Vagina (tissue), 2 donors: Measurements from ENCODE around the gene CCDC83. TPM values are rescaled to one million over a fixed set of nuclear protein-coding genes. Genes with fewer than 3 reads are reported as not detected.

ENCODE experiments used
- DNase-seq, 2 donors: peaks; one replicate each; pipeline ENCODE4 v3.0.0-alpha.2; 2017; ENCODE audit errors: extremely low spot score in 2 of 2
- H3K27ac ChIP-seq: fragments of 200-600 bp; sonication (generic); one replicate; pipeline ENCODE4 v1.5.1; 2019
- H3K27me3 ChIP-seq: fragments of 200-600 bp; sonication (generic); one replicate; pipeline ENCODE4 v1.5.1; 2019
- H3K36me3 ChIP-seq, 2 donors: fragments of 200-600 bp; sonication (generic); one replicate each; pipeline ENCODE4 v1.5.1; 2017 to 2019
- H3K4me1 ChIP-seq: fragments of 200-600 bp; sonication (generic); one replicate; pipeline ENCODE4 v1.5.1; 2019
- H3K4me3 ChIP-seq, 2 donors: fragments of 200-600 bp; sonication (generic); 1 replicate in 1 of 2; 2 replicates in 1 of 2; pipeline ENCODE4 v1.5.1; 2016 to 2019
- H3K9me3 ChIP-seq: fragments of 200-600 bp; sonication (generic); one replicate; pipeline ENCODE4 v1.5.1; 2019
- POLR2A ChIP-seq, 2 donors: fragments of 450-650 bp; IDR thresholded peaks; one replicate each; pipeline ENCODE4 v1.6.1; 2017; ENCODE audit warnings: antibody characterized with exemption in 2 of 2, mild to moderate bottlenecking in 2 of 2, moderate library complexity in 2 of 2
- POLR2AphosphoS5 ChIP-seq, 2 donors: sonication (generic); formaldehyde crosslinking; IDR thresholded peaks; one replicate each; pipeline ENCODE4 v1.9.0; 2017; ENCODE audit warnings: antibody characterized with exemption in 2 of 2, mild to moderate bottlenecking in 2 of 2, low read depth in 1 of 2; ENCODE audit not compliant: insufficient read depth in 1 of 2
- intact Hi-C: fragments of 100-400 bp; cut with DNase I; formaldehyde crosslinking; loops from one replicate; pipeline ENCODE4 v1.15.1; 2023
- total RNA-seq: library from RNA; depleted of rRNA; stranded (reverse); fragments of >200 nt; gene quantifications from one replicate; pipeline ENCODE4 v1.2.3, GENCODE V29; 2016
- TF ChIP-seq, protein P1 (sequence below), 3 experiments: fragments of 450-650 bp in 2 of 3; fragments of 200-600 bp in 1 of 3; sonication (generic) in 1 of 3; IDR thresholded peaks; one replicate each; pipeline ENCODE4 v1.5.1; 2017 to 2019; ENCODE audit warnings: antibody characterized with exemption in 3 of 3, mild to moderate bottlenecking in 2 of 3, moderate library complexity in 2 of 3

Gene CCDC83
- total RNA-seq, 1 donor from 2014 or later: not detected

GRCh38 chr11:85946221-85946620, 91.0 kb downstream of the CCDC83 start:
- intact Hi-C loops: no loop called here
- Histone ChIP-seq H3K27me3 (no peaks in the 10 kb centered on the region), H3K4me1 (peaks cover 21% of the 10 kb centered on the region), H3K36me3 (no peaks in the 10 kb centered on the region), H3K27ac (no peak overlapping the region), H3K4me3 (no peak overlapping the region), H3K9me3 (no peaks in the 10 kb centered on the region)
- TF ChIP-seq, protein P1, sequence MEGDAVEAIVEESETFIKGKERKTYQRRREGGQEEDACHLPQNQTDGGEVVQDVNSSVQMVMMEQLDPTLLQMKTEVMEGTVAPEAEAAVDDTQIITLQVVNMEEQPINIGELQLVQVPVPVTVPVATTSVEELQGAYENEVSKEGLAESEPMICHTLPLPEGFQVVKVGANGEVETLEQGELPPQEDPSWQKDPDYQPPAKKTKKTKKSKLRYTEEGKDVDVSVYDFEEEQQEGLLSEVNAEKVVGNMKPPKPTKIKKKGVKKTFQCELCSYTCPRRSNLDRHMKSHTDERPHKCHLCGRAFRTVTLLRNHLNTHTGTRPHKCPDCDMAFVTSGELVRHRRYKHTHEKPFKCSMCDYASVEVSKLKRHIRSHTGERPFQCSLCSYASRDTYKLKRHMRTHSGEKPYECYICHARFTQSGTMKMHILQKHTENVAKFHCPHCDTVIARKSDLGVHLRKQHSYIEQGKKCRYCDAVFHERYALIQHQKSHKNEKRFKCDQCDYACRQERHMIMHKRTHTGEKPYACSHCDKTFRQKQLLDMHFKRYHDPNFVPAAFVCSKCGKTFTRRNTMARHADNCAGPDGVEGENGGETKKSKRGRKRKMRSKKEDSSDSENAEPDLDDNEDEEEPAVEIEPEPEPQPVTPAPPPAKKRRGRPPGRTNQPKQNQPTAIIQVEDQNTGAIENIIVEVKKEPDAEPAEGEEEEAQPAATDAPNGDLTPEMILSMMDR (IDR thresholded peaks at IDR 0.05): no peak
- TF ChIP-seq POLR2AphosphoS5 (IDR thresholded peaks at IDR 0.05; ENCODE audit: insufficient read depth in 1 of 2, low read depth in 1 of 2): no peak
- TF ChIP-seq POLR2A (IDR thresholded peaks at IDR 0.05): no peak
- no peak for DNase-seq

DNA sequence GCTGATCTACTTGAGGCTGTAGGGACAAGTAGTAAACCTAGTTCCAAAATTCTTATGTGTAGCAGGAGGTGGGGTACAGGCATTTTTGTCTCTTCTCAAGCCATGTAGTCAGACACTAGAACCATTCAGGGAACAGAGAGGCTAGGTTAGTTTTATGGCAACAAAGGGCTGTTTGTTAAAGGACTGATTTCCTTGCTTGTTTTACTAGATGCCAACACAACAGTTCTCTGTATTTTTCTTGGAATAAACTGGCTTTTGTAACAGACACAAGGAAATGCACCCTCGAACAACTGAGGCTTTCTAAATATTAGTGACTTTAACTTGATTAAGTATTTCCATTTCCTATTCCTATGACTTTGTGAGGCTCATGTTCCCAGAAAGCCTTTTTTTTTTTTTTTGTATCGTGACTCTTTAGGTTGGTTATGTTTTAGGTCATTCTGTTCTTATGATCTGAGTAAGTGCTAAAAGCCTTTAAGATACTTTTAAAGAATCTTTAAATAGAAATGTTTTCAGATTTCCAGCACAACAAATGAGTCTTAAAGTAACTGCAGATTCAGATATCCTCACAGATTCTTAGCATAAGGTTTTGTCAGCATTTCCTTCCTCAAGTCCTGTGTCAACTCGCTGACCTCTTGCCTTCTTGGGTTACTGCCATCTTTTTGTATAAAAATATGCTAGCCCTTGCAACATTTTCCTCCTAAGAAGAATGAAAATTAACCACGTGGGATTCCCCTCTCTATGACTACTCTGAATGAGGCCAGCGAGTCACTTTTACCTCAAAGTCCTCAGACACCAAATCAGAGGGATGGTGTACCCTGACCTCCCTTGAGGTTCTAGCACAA, 92.5 kb downstream of the CCDC83 start:
- no peaks in the 10 kb centered on the region for H3K9me3 ChIP-seq
- peak overlapping the region; percentile 55 for H3K27ac ChIP-seq
- intact Hi-C loops: no loop called here
- no peaks in the 10 kb centered on the region for H3K27me3 ChIP-seq
- no peak overlapping the region for H3K4me3 ChIP-seq
- H3K36me3 ChIP-seq: no peaks in the 10 kb centered on the region
- no peak for DNase-seq
- TF ChIP-seq POLR2AphosphoS5 (IDR thresholded peaks at IDR 0.05; ENCODE audit: insufficient read depth in 1 of 2, low read depth in 1 of 2): peak in 1 of 2 donors; percentile 63
- no peak for TF ChIP-seq POLR2A (IDR thresholded peaks at IDR 0.05)
- TF ChIP-seq, protein P1 (IDR thresholded peaks at IDR 0.05): no peak
- H3K4me1 ChIP-seq: peaks cover 21% of the 10 kb centered on the region

DNA sequence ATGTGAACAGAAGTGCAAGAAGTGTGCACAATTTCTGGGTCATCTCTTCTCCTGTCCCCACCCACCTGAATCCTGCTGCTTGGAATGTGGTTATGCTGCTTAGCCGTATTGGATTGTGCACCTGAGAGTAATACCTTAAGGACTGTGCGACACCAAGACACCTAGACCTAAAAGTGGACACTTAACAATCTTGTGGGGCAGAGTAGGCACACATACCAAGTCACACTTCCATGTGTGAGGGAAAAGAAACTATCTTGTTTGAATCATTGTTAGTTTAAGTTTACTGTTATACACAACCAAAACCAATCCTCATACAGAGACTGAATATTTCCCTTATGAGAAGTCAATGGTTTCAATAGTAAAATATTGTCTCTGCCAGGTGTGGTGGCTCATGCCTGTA, 93.7 kb downstream of the CCDC83 start:
- Histone ChIP-seq H3K27ac (no peak overlapping the region), H3K4me3 (no peak overlapping the region), H3K27me3 (no peaks in the 10 kb centered on the region), H3K4me1 (peaks cover 21% of the 10 kb centered on the region), H3K36me3 (no peaks in the 10 kb centered on the region), H3K9me3 (no peaks in the 10 kb centered on the region)
- intact Hi-C loops: no loop called here
- no peak for TF ChIP-seq POLR2AphosphoS5 (IDR thresholded peaks at IDR 0.05; ENCODE audit: insufficient read depth in 1 of 2, low read depth in 1 of 2)
- no peak for TF ChIP-seq POLR2A (IDR thresholded peaks at IDR 0.05)
- TF ChIP-seq, protein P1 (IDR thresholded peaks at IDR 0.05): no peak
- no peak for DNase-seq

DNA sequence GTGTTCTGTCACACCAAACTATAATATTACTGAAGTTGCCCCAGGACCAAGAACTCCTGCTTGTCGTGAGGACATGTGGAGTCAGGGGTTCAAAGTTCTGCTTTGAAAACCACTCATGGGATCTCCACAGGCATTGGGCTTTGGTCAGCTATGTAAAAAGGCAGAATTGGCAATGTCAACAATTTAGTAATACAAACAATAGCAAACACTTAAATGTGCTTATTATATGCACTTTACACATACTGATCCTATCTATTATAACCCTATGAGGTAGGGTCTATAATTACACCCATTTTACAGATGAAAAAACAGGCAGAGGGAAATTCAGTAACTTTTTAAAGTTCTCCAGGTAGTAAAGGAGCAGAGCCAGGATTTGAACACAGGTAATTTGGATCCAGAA, 94.6 kb downstream of the CCDC83 start:
- DNase-seq: no peak
- H3K36me3 ChIP-seq: no peaks in the 10 kb centered on the region
- peaks cover 21% of the 10 kb centered on the region for H3K4me1 ChIP-seq
- H3K4me3 ChIP-seq: no peak overlapping the region
- H3K27ac ChIP-seq: no peak overlapping the region
- no peaks in the 10 kb centered on the region for H3K9me3 ChIP-seq
- TF ChIP-seq, protein P1 (IDR thresholded peaks at IDR 0.05): no peak
- TF ChIP-seq POLR2AphosphoS5 (IDR thresholded peaks at IDR 0.05; ENCODE audit: insufficient read depth in 1 of 2, low read depth in 1 of 2) (no peak), POLR2A (IDR thresholded peaks at IDR 0.05) (no peak)
- H3K27me3 ChIP-seq: no peaks in the 10 kb centered on the region
- intact Hi-C loops: no loop called here
